Calu3 (cell line): ENCODE measurements around the gene RTN4R. TPM values are rescaled to one million over a fixed set of nuclear protein-coding genes. Genes with fewer than 3 reads are reported as not detected.

Experiments
- BruUV-seq: library from RNA; stranded (reverse); fragments of 400-500 nt; replicated peaks from 2 replicates; lab custom pipeline; 2021; lab: Mats Ljungman, UMichigan
- CTCF ChIA-PET: fragments of 300-600 bp; sonication (Branson Sonifier 250); formaldehyde crosslinking; loops from one replicate; lab custom pipeline; 2022; ENCODE audit warnings: antibody characterized with exemption; lab: Charles Lee
- DNase-seq: peaks from one replicate; pipeline ENCODE4 v3.0.0; 2022
- H3K27ac Mint-ChIP-seq: one replicate; pipeline ENCODE4 v1.8.0; 2022; ENCODE audit warnings: mixed read lengths; ENCODE audit not compliant: unreplicated experiment
- H3K27me3 Mint-ChIP-seq: one replicate; pipeline ENCODE4 v1.8.0; 2022; ENCODE audit warnings: mixed read lengths; ENCODE audit not compliant: unreplicated experiment
- H3K36me3 Mint-ChIP-seq: one replicate; pipeline ENCODE4 v1.8.0; 2022; ENCODE audit warnings: mild to moderate bottlenecking, moderate library complexity, mixed read lengths; ENCODE audit not compliant: insufficient read depth, unreplicated experiment
- H3K4me1 Mint-ChIP-seq: one replicate; pipeline ENCODE4 v1.8.0; 2022; ENCODE audit warnings: mild to moderate bottlenecking, low read depth, mixed read lengths; ENCODE audit not compliant: unreplicated experiment
- H3K4me3 Mint-ChIP-seq: one replicate; pipeline ENCODE4 v1.8.0; 2022; ENCODE audit warnings: mild to moderate bottlenecking, low read depth, moderate library complexity, mixed read lengths; ENCODE audit not compliant: unreplicated experiment
- H3K9me3 Mint-ChIP-seq: one replicate; pipeline ENCODE4 v1.8.0; 2022; ENCODE audit warnings: low read depth, mixed read lengths; ENCODE audit not compliant: unreplicated experiment
- CTCF ChIP-seq: fragments of 200-600 bp; IDR thresholded peaks from one replicate; pipeline ENCODE4 v1.8.0; 2022; ENCODE audit warnings: antibody characterized with exemption; ENCODE audit not compliant: unreplicated experiment
- intact Hi-C: fragments of 100-400 bp; cut with micrococcal nuclease; formaldehyde crosslinking; loops from one replicate; pipeline ENCODE4 v1.10.0; 2022; ENCODE audit not compliant: unreplicated experiment
- total RNA-seq: library from RNA; stranded (reverse); gene quantifications from 2 replicates; pipeline ENCODE4 v1.2.3, GENCODE V29; 2022

Gene RTN4R
- total RNA-seq, 1 experiment from 2014 or later = 4.1 TPM

DNA sequence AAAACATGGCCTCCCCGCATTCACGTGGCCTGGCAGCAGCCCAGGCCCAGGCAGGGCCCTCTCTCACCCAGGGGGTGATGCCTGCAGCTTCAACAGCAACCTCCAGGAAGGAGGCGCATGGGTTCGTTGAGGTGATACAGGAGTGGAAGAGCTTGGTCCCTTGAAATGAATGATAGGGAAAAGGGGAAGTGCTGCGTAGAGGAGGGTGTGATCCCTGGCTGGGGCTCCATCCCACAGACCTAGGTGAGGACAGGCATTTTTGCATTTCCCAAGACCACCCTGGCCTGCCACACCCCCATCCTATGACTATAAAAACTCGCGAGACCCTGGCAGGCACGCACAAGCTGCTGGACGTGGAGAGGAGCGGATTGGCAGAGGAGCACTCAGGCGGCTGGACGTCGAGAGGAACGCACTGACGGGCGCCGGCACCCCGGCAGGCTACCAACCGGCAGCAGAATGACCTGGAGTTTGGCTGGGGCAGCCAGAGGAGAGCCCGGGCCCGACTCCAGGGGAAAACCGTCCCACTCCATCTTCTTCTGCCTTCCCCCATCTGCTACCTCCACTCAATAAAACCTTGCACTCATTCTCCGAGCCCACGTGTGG lies 32.6 kb downstream of the RTN4R start:
- CTCF ChIA-PET = no interaction called here
- BruUV-seq = no TSS peak
- Mint-ChIP-seq H3K27me3 (peaks cover 51% of the 10 kb centered on the region), H3K4me1 (no peaks in the 10 kb centered on the region), H3K4me3 (no peak overlapping the region), H3K9me3 (no peaks in the 10 kb centered on the region), H3K27ac (no peak overlapping the region), H3K36me3 (peaks cover 5% of the 10 kb centered on the region)
- DNase-seq = no peak
- no peak for TF ChIP-seq CTCF
- intact Hi-C loops = loop anchor here (5.0 kb wide), 1 partner anchor 78 kb away; no protein-coding TSS in a partner anchor

GRCh38 chr22:20234760-20235388 lies 33.2 kb downstream of the RTN4R start:
- H3K4me3 Mint-ChIP-seq = no peak overlapping the region
- intact Hi-C loops = loop anchor here (5.0 kb wide), 1 partner anchor 78 kb away; no protein-coding TSS in a partner anchor
- peaks cover 56% of the 10 kb centered on the region for H3K27me3 Mint-ChIP-seq
- H3K36me3 Mint-ChIP-seq = peaks cover 5% of the 10 kb centered on the region
- H3K27ac Mint-ChIP-seq = no peak overlapping the region
- CTCF ChIA-PET = no interaction called here
- no TSS peak for BruUV-seq
- DNase-seq = no peak
- H3K9me3 Mint-ChIP-seq = no peaks in the 10 kb centered on the region
- no peak for TF ChIP-seq CTCF
- no peaks in the 10 kb centered on the region for H3K4me1 Mint-ChIP-seq

GRCh38 chr22:20234314-20234682 lies 33.8 kb downstream of the RTN4R start:
- Mint-ChIP-seq H3K4me3 (no peak overlapping the region), H3K27ac (no peak overlapping the region), H3K27me3 (peaks cover 62% of the 10 kb centered on the region), H3K9me3 (no peaks in the 10 kb centered on the region), H3K4me1 (no peaks in the 10 kb centered on the region), H3K36me3 (peaks cover 5% of the 10 kb centered on the region)
- CTCF ChIA-PET = no interaction called here
- BruUV-seq = no TSS peak
- intact Hi-C loops = no loop called here
- TF ChIP-seq CTCF = no peak
- DNase-seq = no peak

- no peaks in the 10 kb centered on the region for H3K4me1 Mint-ChIP-seq
Measured at GRCh38 chr22:20233351-20234313, 34.5 kb downstream of the RTN4R start.

More at GRCh38 chr22:20233351-20234313, 34.5 kb downstream of the RTN4R start:
- Mint-ChIP-seq H3K27me3 (peaks cover 69% of the 10 kb centered on the region), H3K36me3 (peaks cover 5% of the 10 kb centered on the region), H3K27ac (no peak overlapping the region), H3K4me3 (no peak overlapping the region), H3K9me3 (no peaks in the 10 kb centered on the region)
- TF ChIP-seq CTCF = no peak
- BruUV-seq = no TSS peak
- CTCF ChIA-PET = no interaction called here
- no peak for DNase-seq
- intact Hi-C loops = no loop called here
